SK-N-SH treated with all-trans-retinoic acid at 6 μM for 48 hours (cell line): ENCODE measurements around the gene USP5.

Experiments
- ATAC-seq: fragments of 200-7000 bp; cut with Tn5 transposase; 3 replicates; pipeline ENCODE4 v1.9.1; 2020; ENCODE audit warnings: mild to moderate bottlenecking, moderate library complexity
- ARNTL ChIP-seq: fragments of 450-650 bp; formaldehyde crosslinking; IDR thresholded peaks from 2 replicates; pipeline ENCODE4 v1.5.0; 2020; ENCODE audit warnings: low read depth, mild to moderate bottlenecking, moderate library complexity, borderline replicate concordance
- BACH2 ChIP-seq: fragments of 250-450 bp; sonication (Bioruptor Pico); IDR thresholded peaks from 2 replicates; pipeline ENCODE4 v1.9.0; 2021; ENCODE audit warnings: mild to moderate bottlenecking, borderline replicate concordance
- CREB5 ChIP-seq: fragments of 250-450 bp; sonication (Bioruptor Pico); IDR thresholded peaks from 2 replicates; pipeline ENCODE4 v1.5.1; 2020; ENCODE audit warnings: low read depth, mild to moderate bottlenecking, moderate library complexity
- CSRNP3 ChIP-seq: fragments of 250-450 bp; sonication (Bioruptor Pico); IDR thresholded peaks from 2 replicates; pipeline ENCODE4 v1.5.1; 2021; ENCODE audit warnings: mild to moderate bottlenecking, moderate library complexity
- ESRRG ChIP-seq: fragments of 250-450 bp; sonication (Bioruptor Pico); IDR thresholded peaks from 2 replicates; pipeline ENCODE4 v1.6.1; 2021; ENCODE audit warnings: mild to moderate bottlenecking
- GLIS3 ChIP-seq: fragments of 250-450 bp; sonication (Bioruptor Pico); IDR thresholded peaks from 2 replicates; pipeline ENCODE4 v1.5.0; 2020; ENCODE audit warnings: mild to moderate bottlenecking, moderate library complexity
- ISL1 ChIP-seq: fragments of 250-450 bp; sonication (Bioruptor Pico); IDR thresholded peaks from 2 replicates; pipeline ENCODE4 v2.1.2; 2022; ENCODE audit warnings: mild to moderate bottlenecking, moderate library complexity
- OSR1 ChIP-seq: fragments of 250-450 bp; sonication (Bioruptor Pico); IDR thresholded peaks from 2 replicates; pipeline ENCODE4 v1.8.0; 2022; ENCODE audit warnings: moderate library complexity, mild to moderate bottlenecking, inconsistent platforms
- POU6F1 ChIP-seq: fragments of 250-450 bp; sonication (Bioruptor Pico); IDR thresholded peaks from 2 replicates; pipeline ENCODE4 v1.8.0; 2021; ENCODE audit warnings: low read depth, mild to moderate bottlenecking, moderate library complexity, borderline replicate concordance
- PPARA ChIP-seq: fragments of 250-450 bp; sonication (Bioruptor Pico); IDR thresholded peaks from 2 replicates; pipeline ENCODE4 v1.5.0; 2020; ENCODE audit warnings: mild to moderate bottlenecking, borderline replicate concordance
- RARB ChIP-seq: fragments of 250-450 bp; sonication (Bioruptor Pico); IDR thresholded peaks from 2 replicates; pipeline ENCODE4 v1.8.0; 2021; ENCODE audit warnings: mild to moderate bottlenecking, moderate library complexity
- SNAI2 ChIP-seq: fragments of 250-450 bp; sonication (Bioruptor Pico); IDR thresholded peaks from 2 replicates; pipeline ENCODE4 v1.5.0; 2020; ENCODE audit warnings: mild to moderate bottlenecking, moderate library complexity
- TCF4 ChIP-seq: fragments of 250-450 bp; sonication (Bioruptor Pico); IDR thresholded peaks from 2 replicates; pipeline ENCODE4 v1.8.0; 2021; ENCODE audit warnings: mild to moderate bottlenecking, moderate library complexity, borderline replicate concordance
- TOX ChIP-seq: fragments of 250-450 bp; sonication (Bioruptor Pico); IDR thresholded peaks from 2 replicates; pipeline ENCODE4 v1.8.0; 2021; ENCODE audit warnings: mild to moderate bottlenecking, moderate library complexity, borderline replicate concordance
- TSHZ2 ChIP-seq: fragments of 250-450 bp; sonication (Bioruptor Pico); IDR thresholded peaks from 2 replicates; pipeline ENCODE4 v1.5.0; 2020; ENCODE audit warnings: mild to moderate bottlenecking, moderate library complexity
- ZC3H10 ChIP-seq: fragments of 250-450 bp; sonication (Bioruptor Pico); IDR thresholded peaks from 2 replicates; pipeline ENCODE4 v1.5.1; 2021; ENCODE audit warnings: mild to moderate bottlenecking, moderate library complexity
- ZFP3 ChIP-seq: fragments of 250-450 bp; sonication (Bioruptor Pico); IDR thresholded peaks from 2 replicates; pipeline ENCODE4 v1.5.0; 2020; ENCODE audit warnings: mild to moderate bottlenecking, moderate library complexity
- ZFP30 ChIP-seq: fragments of 450-650 bp; formaldehyde crosslinking; IDR thresholded peaks from 2 replicates; pipeline ENCODE4 v1.5.0; 2022; ENCODE audit warnings: mild to moderate bottlenecking, moderate library complexity
- ZNF565 ChIP-seq: fragments of 450-650 bp; formaldehyde crosslinking; conservative IDR thresholded peaks from 2 replicates; pipeline ENCODE4 v1.5.0; 2020; ENCODE audit warnings: low read depth, mild to moderate bottlenecking, moderate library complexity
- ZNF70 ChIP-seq: fragments of 450-650 bp; formaldehyde crosslinking; IDR thresholded peaks from 2 replicates; pipeline ENCODE4 v1.5.0; 2020; ENCODE audit warnings: mild to moderate bottlenecking, moderate library complexity

USP5 gene

GRCh38 chr12:6851153-6851920, 613 bp upstream of the USP5 start, which contains the start of gene CDCA3:
Gene CDCA3 (minus strand): TSS chr12:6851286. CDS start chr12:6850952, 334 bp downstream.
- ATAC-seq: peak; percentile 79
- no peak for TF ChIP-seq POU6F1 (CRISPR knock-in tag)
- no peak for TF ChIP-seq ZFP3 (CRISPR knock-in tag)
- TF ChIP-seq ARNTL (CRISPR knock-in tag): no peak
- TF ChIP-seq BACH2 (CRISPR knock-in tag): no peak
- no peak for TF ChIP-seq TOX
- TF ChIP-seq GLIS3: no peak
- TF ChIP-seq CREB5 (CRISPR knock-in tag): no peak
- no peak for TF ChIP-seq ESRRG
- TF ChIP-seq CSRNP3: no peak

GRCh38 chr12:6852651-6853354, 853 bp downstream of the USP5 start:
- ATAC-seq: peak; percentile 0

GRCh38 chr12:6853626-6854025, 1.7 kb downstream of the USP5 start:
- no peak for ATAC-seq
- no peak for TF ChIP-seq TSHZ2 (CRISPR knock-in tag)
- TF ChIP-seq ZFP30 (CRISPR knock-in tag): no peak
- TF ChIP-seq ISL1 (CRISPR knock-in tag): no peak
- TF ChIP-seq ZNF565: no peak
- TF ChIP-seq RARB (CRISPR knock-in tag): no peak
- TF ChIP-seq ZNF70: no peak
- no peak for TF ChIP-seq ZC3H10 (CRISPR knock-in tag)
- no peak for TF ChIP-seq OSR1
- TF ChIP-seq SNAI2 (CRISPR knock-in tag): no peak

More at GRCh38 chr12:6852651-6853354, 853 bp downstream of the USP5 start:
- TF ChIP-seq TCF4 (CRISPR knock-in tag) (no peak), TOX (no peak), PPARA (no peak), ESRRG (no peak), CSRNP3 (no peak), TSHZ2 (CRISPR knock-in tag) (no peak)
- TF ChIP-seq, all 23 proteins: peak for 0
